Right lobe of liver (tissue), 4 donors: ENCODE results near the gene BCR.

Source experiments
- CTCF ChIP-seq, 4 donors: fragments of 200-600 bp in 3 of 4; fragments of 450-650 bp in 1 of 4; IDR thresholded peaks; one replicate each; pipeline versions ENCODE4 v1.5.1 to v1.8.0; 2016 to 2022; ENCODE audit warnings: antibody characterized with exemption in 4 of 4, mild to moderate bottlenecking in 2 of 4
- POLR2A ChIP-seq: fragments of 450-650 bp; IDR thresholded peaks from one replicate; pipeline ENCODE4 v1.6.1; 2017; ENCODE audit warnings: antibody characterized with exemption, mild to moderate bottlenecking
- donor health status: DM: no; HTN: no; CAD: no.
- donor health status: DM: no; HTN: no; CAD: no.
- donor health status: DM: no; HTN: yes; CAD: no.

- no peak for TF ChIP-seq CTCF (IDR thresholded peaks at IDR 0.05)
- TF ChIP-seq POLR2A, result no peak
These were observed 1.5 kb downstream of the BCR start for GRCh38 chr22:23181721-23182308.
